ENCODE data around the gene C10orf95.

C10orf95 gene

DNA sequence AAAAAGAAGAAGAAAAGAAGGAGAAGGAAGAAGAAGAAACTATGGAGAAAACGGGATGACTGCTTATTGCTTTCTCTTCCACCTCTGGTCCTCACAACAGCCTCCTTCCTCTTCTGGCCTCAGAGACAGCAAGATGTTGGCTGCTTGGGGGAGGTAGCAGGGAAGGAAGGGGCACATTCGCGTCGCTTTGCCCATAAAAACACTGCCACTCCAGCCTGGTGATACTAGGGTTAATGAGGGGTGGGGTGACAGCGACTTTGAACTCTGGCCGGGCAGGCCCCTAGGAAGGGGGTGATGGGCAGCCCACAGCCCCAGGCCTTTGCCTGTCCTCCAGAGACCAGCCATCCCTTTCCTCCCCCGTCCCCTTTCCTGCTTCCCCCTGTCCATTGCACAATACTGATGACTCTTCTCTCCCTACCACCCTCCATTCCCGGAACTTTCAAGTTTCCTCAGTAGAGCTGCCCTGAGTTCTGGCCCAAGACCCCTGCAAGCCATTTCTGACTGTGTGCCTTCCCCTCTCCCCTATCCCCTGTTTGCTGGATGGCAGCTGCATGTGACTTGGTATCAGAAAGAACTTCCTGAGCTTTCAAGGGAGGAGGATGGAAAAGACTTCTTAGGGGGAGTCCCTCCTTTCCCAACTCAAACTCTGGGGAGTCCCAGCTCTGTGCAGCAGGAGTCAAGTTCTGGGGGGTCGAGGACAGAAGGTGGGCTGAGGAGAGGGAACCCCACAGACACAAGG lies 16.8 kb downstream of the C10orf95 start:
- no peak for DNase-seq (ENCODE audit: low read depth)

DNA sequence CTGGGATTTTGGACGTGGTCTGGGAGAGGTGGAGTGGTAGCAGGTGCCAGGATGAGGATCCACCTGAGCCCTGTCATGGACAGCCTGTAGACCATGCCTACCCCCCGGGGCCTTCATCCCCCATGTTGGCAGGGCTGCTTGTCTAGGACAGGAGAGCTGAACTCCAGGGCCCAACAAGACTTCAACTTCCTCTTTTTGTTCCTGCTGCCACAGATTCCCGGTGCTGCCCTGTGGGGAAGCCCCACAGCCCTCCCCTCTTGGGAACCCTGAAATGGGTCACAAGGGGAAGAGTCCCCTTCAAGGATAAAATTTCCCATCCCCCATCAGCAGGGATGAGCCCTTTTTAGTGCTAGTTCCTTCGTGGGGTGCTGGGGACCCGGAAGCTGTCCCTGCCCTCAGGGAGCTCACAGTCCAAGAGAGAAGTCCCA lies 17.7 kb downstream of the C10orf95 start:
- DNase-seq (ENCODE audit: low read depth) = no peak

DNA sequence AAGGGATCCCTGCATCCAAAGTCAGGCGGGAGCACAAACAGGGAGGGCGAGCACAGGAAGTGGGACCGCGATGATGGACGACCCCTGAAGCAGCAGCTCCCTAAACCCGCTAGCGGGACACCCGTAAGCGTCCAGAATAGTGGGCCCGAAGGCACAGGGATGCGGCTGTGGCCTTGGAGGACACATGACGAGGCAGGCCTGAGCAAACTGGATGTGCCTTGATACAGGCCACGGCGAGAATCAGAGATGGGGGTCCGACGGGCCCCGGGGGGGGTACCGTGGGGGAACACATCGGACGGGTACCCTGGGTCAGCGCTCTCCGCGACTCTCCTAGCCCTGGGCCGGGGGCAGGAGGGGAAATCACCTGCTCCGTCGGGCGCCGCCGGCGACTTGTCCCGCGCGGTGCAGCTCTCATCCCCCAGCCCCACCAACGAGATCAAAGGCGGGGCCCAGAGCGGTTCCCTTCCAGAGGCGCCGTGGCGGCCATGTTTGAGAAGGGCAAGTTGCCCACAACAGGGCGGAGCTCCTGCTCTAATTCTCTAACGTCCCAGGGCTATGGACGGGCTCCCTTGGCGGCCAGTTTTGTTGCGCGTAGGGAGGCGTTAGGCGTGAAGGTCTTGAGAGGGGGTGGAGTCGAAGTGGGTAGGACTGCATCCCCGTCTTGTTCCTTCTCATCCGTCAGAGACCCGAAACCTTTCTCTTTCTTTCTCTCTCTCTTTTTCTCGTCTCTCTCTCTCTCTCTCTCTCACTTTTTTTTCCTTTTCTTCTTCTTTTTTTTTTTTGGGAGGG lies 19.0 kb downstream of the C10orf95 start, which contains the start of gene CUEDC2:
Gene CUEDC2 (minus strand): TSS at position 413 of the 789 bp plus-strand sequence. CDS start 7,386 bp downstream, outside the sequence.
- peak; percentile 85 for DNase-seq (ENCODE audit: low read depth)

DNA sequence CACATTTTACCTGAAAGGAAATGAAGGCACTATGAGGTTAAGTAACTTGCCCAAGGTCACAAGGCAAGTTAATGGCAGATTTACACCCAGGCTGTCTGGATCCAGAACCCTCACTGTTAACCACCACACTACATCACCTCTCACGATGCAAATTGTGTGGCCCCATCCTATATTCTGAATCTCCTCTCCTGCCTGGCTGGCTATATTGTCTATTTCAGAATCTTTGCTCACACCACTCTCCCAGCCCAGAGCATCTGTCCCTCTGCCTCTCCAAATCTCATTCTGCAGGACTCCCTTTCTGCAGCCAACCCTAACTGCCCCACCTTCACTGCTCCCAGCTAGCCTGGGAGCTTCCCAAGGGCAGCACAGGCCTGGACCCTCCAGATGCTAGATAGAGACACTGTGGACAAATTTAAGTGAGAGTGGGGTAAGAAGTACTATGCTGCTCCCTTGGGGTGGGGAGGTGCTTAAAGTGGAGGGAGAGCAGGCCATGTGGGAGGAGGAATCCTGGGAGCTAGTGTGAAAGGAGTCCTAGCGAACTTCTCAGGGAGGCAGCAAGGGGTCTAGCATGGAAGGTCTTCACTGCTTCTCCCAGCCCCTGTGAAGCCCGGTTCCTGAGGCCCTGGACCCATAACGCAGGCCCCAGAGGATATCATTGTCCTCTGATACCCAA lies 19.8 kb downstream of the C10orf95 start:
- DNase-seq (ENCODE audit: low read depth) = no peak

DNA sequence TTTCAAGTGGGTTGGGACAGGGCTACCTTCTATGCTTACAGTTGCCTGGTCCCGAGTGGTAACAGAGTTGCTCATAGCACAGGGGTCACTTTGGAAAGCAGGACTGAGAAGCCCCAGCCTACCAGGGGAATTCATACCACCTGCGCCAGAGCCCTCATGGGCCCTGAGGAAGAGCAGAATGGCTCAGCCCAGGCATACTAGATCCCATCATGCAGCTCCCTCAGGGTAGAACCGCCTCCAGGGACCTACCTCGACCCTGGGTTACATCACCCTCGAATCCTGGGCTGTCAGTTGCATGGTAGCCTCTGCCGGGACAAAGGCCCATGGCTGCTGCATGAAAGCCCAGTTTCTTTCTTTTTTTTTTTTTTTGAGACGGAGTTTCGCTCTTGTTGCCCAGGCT lies 21.9 kb downstream of the C10orf95 start:
- no peak for DNase-seq (ENCODE audit: low read depth)

DNA sequence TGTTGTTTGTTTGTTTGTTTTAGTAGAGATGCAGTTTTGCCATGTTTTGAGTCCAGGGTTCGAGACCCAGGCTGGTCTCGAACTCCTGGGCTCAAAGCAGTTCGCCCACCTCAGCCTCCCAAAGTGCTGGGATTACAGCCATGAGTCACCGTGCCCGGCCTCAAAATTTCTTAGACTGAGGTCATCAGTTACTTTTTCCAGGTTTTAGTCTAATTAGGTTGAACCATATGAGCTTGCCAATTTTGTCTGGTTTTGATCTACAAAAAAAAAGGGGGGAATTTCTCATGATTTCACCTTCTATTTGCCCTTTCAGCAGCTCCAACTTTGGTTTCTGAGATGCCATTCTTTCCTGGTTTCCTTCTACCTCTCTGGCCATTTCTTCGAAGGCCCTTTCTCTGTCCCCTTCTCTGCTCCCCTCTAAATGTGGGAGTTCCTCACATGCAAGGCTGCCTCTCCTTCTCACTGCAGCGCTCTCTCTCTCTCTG lies 24.5 kb downstream of the C10orf95 start:
- DNase-seq (ENCODE audit: low read depth) = no peak

DNA sequence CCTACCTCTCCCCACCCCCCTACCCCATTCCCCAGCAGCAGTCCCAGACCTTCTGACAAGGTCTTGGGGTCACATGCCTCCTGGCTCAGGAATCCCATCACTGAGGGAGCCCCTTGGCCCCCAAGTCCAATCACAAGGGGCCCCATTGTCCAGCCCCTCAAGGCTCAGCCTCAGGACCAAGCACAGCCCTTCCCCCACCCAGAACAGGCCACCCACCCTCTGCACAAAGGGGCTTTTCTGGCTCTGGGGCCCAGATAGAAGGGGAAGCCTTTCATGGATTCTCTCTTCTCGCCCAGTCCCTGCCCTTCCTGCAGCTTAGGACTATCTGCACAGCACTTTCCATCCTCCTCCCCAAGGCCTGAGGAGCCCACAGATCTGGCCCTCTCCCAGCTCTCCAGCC lies 25.9 kb downstream of the C10orf95 start:
- DNase-seq (ENCODE audit: low read depth) = no peak

DNA sequence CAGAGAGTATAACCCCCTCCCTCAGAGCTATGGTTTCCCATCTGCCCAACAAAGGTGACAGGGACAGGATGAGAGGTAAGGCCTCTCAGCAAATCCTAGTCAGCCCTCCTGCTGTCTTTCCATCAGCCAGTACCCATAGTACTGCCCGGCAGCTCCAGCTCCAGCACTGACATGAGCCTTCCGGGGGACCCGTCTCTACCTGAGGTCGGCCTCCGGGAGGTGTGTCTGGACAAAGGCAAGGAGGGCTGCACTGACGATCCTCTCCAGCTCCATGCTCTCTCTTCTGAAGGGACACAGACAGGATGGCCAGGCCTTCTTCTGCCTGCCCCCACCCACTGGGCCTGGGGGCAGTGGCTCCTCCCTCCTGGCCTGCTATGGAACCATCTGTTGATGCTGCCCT lies 26.4 kb downstream of the C10orf95 start:
- DNase-seq (ENCODE audit: low read depth) = no peak

DNA sequence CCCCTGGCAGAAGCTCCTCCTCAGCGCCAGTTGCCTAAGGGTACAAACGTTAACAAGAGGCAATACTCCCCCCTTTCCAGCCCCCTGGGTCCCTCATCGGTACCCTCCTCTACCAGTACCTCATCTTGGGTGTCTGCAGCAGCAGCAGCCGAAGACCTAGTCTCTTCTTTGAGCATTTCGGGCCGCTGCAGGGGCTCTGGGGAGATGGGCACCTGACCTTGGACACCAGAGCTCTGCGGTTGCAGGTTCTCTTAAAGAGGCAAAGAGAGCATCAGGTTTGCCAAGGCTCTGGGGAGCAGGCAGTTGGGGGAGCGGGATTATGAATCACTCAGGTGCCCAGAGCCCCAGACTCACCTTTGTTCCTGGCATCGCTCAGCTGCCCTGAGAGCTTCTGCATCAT lies 27.2 kb downstream of the C10orf95 start:
- DNase-seq (ENCODE audit: low read depth) = no peak

DNA sequence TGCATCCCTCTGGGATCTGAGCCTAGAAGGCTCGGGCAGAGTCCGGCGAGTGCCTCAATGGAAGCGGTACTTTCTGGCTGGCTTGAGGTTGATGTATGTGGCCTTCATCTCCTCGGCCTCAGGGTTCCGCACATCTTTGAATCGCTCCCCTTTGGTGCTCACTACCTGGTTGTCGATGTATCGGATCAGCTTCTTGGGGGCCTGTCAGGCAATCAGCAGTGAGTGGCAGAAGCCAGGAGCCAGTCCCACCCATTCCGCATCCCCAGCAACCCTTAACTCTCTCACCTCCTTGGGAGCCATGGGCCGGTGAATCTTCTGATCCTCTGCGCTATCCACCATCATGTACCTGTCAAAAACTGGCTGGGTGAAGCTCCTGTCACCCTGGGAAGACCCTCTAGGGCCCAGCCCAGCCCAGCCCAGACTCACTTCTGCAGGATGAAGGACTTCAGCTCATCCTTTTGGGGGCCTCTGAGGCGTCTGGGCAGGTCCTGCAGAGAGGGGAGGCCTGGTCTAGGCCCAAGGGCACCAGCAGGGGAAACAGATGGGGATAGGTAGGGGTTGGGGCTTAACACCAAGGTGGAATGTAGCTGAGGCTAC lies 27.9 kb downstream of the C10orf95 start:
- no peak for DNase-seq (ENCODE audit: low read depth)

DNA sequence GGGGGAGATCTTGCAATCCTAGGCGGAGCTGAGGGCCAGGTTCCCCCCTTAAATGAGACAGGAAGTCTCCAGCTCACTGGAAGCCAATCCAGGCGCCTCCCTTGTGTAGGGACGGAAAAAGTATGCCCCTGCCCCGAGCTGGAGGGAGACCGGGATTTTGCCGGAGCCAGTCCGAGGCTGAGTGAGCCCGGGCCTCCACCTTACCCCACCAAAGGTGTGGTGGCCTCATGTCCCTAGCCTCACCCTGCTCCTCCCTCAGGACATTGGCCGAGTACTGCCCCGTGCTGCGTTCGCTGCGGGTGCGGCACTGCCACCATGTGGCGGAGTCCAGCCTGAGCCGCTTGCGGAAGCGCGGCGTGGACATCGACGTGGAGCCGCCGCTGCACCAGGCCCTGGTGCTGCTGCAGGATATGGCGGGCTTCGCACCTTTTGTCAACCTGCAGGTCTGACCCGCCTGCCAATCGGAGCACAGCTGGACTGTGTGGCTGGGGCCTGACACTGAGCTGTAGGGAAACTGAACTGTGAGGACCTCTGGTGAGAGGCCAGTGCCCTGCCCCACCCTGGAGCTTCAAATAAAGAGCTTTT lies 28.7 kb downstream of the C10orf95 start:
- DNase-seq (ENCODE audit: low read depth) = no peak

DNA sequence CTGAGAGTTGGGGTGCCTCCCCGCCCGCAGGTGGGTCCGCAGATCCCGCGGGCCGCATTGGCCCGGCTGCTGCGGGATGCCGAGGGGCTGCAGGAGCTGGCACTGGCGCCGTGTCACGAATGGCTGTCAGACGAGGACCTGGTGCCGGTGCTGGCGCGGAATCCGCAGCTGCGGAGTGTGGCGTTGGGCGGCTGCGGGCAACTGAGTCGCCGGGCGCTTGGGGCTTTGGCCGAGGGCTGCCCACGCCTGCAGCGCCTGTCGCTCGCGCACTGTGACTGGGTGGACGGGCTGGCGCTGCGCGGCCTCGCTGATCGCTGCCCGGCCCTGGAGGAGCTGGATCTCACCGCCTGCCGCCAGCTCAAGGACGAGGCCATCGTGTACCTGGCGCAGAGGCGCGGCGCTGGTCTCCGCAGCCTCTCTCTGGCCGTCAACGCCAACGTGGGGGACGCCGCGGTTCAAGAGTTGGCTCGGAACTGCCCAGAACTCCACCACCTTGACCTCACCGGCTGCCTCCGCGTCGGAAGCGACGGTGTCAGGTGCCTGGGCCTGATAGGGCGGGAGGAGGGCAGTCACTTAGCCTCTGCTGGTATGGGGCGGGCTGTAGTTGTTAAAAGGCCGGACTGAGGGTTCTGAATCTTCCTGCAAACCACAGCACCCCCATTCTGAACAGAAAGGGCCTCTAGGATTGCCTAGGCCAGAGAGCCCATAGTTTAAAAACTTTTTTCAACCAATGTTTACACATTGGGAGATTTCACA lies 29.4 kb downstream of the C10orf95 start:
- DNase-seq (ENCODE audit: low read depth) = no peak

DNA sequence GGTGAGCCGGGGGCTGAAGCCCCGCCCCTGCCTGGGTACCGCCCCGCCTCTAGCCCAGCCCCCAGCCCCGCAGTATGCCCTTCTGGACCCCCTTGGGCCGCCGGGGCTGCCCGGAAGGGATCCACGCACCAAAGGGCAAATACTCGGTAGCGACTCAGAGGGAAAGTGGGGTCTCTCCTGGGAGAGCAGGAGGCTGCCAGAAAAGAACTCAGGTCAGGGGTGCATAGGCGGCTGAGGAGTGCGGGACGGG lies 29.9 kb downstream of the C10orf95 start:
- no peak for DNase-seq (ENCODE audit: low read depth)

DNA sequence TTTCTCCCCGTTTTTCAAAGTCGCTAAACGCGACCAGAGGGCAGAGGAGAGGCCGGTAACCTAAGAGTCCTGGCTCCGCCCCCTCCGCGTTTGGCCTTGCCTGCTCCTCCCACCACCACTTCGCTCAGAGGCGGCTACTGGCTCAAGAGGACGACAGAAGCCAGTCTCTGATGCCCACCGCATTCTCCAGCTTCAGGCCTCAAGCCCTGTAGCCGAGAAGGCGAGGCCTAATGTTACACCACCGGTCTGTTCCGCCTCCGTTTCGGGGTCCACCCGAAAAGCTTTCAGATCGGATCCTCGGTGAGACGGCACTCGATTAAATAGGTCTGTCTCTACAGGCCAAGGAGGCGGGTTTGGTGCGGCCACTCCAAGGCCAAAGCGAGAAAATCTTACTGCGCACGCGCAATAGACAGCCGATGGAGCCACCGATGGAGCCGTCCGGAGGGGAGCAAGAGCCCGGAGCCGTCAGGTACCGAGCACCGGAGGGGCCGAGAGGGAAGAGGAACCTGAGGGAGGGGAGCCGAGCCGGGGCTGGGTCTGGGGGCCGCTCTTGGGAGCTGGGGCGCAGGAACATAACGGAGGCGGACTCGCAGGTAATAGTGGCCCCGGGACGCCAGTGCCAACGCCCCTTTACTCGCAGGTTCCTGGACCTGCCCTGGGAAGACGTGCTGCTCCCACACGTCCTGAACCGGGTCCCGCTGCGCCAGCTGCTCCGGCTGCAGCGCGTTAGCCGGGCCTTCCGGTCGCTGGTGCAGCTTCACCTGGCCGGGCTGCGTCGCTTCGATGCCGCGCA lies 30.4 kb downstream of the C10orf95 start, which contains the start of gene FBXL15:
Gene FBXL15 (plus strand): TSS at position 123 of the 793 bp plus-strand sequence. CDS start 294 bp downstream, at position 417.
- DNase-seq (ENCODE audit: low read depth) = peak; percentile 90

DNA sequence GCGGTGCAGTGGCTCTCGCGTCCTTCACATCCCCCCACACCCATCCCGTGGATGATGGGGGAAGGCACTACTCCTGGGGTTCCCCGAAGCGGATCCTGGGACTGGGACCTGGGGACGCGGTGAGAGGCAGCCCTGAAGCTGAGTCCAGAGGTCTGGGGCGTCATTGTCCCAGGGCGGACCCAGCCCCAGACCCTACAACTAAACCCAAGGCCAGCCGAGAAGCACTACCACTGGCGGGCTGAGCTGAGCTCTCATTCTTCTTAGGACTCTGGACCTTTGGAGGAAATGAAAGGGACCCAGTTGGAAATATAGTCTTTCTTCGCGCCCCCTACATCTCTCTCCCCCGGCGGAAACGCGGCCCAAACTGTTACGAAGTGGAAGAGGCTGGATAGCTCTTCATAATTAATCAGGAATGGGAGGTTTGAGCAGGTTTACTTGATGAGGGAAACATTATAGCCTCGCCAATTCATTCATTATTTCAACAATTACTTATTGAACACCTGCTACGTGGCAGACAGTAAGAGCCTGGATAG lies 31.1 kb downstream of the C10orf95 start:
- no peak for DNase-seq (ENCODE audit: low read depth)

DNA sequence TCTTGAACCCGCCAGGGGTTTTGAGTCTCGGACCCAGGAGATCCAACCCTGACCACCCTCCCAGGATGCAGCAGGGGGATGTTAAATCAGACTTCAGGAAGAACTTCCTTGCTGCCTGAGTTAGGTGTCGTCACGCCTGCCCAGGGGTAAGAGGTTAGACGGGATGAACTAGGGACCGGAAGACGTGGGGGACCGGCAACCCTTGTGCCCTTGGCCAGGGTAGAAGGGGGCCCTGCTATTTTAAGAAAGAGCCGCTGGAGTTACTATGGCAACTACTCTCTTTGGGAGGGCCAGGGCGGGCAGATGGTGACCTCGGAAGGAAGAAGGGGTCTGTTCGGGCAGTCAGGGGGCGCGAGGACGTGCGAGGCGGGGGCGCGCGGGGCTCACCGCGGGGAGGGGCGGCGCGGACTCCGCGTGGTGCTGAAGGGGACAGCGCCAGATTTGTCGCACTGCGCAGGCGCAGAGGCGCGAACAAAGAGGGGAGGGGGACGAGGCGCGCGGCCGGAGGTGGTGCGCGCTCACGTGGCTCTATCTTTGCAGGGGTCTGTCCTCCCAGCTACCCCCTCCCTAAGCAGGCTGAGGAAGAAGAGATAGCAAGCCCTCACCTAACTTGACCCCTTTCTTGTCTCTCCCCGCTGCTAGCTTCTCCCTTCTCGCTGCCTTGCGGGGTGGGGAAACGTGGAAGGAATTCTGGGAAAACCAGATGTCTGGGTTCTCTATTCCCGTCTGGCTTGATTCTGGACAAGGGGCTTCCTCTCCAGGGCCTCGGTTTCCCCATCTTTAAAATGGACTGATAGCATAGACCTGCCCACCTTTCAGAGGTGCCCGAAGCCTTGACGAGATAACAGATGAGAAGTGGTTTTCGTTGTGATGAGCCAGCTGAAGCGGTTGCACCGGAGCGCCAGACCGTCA lies 31.8 kb downstream of the C10orf95 start:
- no peak for DNase-seq (ENCODE audit: low read depth)

DNA sequence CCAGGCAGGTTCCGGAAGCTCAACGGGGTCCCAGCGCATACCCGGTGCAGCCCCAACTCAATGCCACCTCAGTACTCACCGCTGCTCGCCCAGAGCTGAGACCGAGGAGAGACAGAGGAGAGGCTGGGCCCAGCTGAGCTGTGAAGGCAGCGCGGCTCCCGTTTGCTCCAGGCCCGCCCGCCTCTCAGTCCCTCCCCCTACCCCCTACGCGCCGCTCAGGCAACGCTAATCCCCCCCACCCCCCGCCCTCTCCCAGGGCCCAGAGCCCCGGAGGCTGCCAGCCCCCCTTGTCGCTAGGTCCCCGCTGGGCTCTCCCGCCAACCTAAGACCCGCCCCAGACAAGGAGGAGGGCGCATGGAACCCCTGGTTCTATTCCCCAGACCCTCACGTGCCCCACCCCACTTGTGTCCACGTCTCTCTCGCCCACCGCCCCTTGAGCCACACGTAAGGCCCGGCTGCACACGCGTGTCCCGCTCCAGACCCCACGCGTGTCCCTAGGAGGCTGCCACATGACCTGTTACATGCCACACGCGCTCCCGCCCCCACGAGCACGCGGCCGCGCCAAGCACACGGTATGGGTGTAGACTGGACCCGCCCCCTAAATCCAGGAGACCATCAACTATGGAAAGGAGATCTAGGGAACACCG lies 32.6 kb downstream of the C10orf95 start, which contains the start of gene PSD:
Gene PSD (minus strand): TSS at position 164 of the 647 bp plus-strand sequence. CDS start 1,747 bp downstream, outside the sequence.
- DNase-seq (ENCODE audit: low read depth) = no peak

DNA sequence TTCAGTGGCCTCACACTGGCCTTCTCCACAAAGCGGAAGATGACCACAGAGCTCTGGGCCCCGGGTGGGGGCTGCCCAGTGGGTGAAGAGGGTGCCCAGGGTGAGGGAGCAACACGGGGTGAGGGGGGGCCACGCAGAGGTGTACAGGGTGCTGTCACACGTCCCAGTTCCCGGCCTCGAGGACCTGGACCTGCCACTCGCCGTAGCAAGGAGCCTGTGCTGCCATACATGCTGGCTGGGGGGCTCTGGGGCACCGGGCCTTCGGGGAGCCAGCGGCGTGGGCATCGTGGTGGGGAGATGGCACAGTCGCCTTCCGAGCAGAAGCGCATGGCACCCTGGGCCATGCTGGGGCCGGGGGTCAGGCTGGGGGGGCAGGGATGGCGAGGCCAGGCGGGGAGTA lies 34.6 kb downstream of the C10orf95 start:
- no peak for DNase-seq (ENCODE audit: low read depth)
